SIG-M5 treated with dmso at 0.1 percent for 504 hours (cell line): ENCODE data around the gene PREX1.
"Not testable (repeated sequence)": the region's sequence is repeated elsewhere in the genome, so short reads cannot be mapped to it uniquely, and the experiment has no call there.

Experiments
- DNase-seq: peaks from one replicate; lab custom pipeline; 2025; ENCODE audit not compliant: unreplicated experiment; lab: John Stamatoyannopoulos, UW

PREX1 gene

GRCh38 chr20:48610996-48611395, 216.8 kb downstream of the PREX1 start:
- DNase-seq = no peak

GRCh38 chr20:48609491-48609978, 218.3 kb downstream of the PREX1 start:
- DNase-seq = no peak

- DNase-seq = no peak
Measured at GRCh38 chr20:48608756-48609155, 219.0 kb downstream of the PREX1 start.

- no peak for DNase-seq
Measured at GRCh38 chr20:48607544-48607865, 220.3 kb downstream of the PREX1 start.

GRCh38 chr20:48606841-48607543, 220.8 kb downstream of the PREX1 start:
- no peak for DNase-seq

GRCh38 chr20:48606172-48606840, 221.5 kb downstream of the PREX1 start:
- DNase-seq = no peak

GRCh38 chr20:48605364-48606171, 222.2 kb downstream of the PREX1 start:
- DNase-seq = no peak

- no peak for DNase-seq
Measured at GRCh38 chr20:48604936-48605335, 222.9 kb downstream of the PREX1 start.

GRCh38 chr20:48604426-48604825, 223.4 kb downstream of the PREX1 start:
- DNase-seq = no peak

- DNase-seq = no peak
Measured at GRCh38 chr20:48603819-48604405, 223.9 kb downstream of the PREX1 start.

GRCh38 chr20:48603116-48603818, 224.5 kb downstream of the PREX1 start:
- no peak for DNase-seq

GRCh38 chr20:48601798-48602197, 226.0 kb downstream of the PREX1 start:
- DNase-seq = no peak

GRCh38 chr20:48600470-48600945, 227.3 kb downstream of the PREX1 start:
- no peak for DNase-seq

- no peak for DNase-seq
Measured at GRCh38 chr20:48599748-48600469, 227.9 kb downstream of the PREX1 start.

GRCh38 chr20:48599106-48599747, 228.6 kb downstream of the PREX1 start:
- no peak for DNase-seq

- not testable (repeated sequence) for DNase-seq
Measured at GRCh38 chr20:48598303-48598941, 229.4 kb downstream of the PREX1 start.

GRCh38 chr20:48597521-48598302, 230.1 kb downstream of the PREX1 start:
- DNase-seq = peak; percentile 41

- no peak for DNase-seq
Measured at GRCh38 chr20:48596334-48596898, 231.4 kb downstream of the PREX1 start.
